CD4-positive, alpha-beta T cell (primary cell): ENCODE results near the gene SEL1L3. TPM values are rescaled to one million over a fixed set of nuclear protein-coding genes. Genes with fewer than 3 reads are reported as not detected.

Source experiments
- ATAC-seq: fragments of 200-7000 bp; cut with Tn5 transposase; one replicate; pipeline ENCODE4 v1.10.0; 2022; ENCODE audit warnings: mild to moderate bottlenecking; ENCODE audit not compliant: poor library complexity
- CTCF ChIA-PET: fragments of 350-600 bp; sonication (Branson Sonifier 250); formaldehyde crosslinking; loops from one replicate; lab custom pipeline; 2021; ENCODE audit warnings: antibody characterized with exemption, inconsistent platforms; lab: Charles Lee
- POLR2A ChIA-PET: fragments of 350-600 bp; sonication (Branson Sonifier 250); formaldehyde crosslinking; loops from one replicate; lab custom pipeline; 2021; ENCODE audit warnings: antibody characterized with exemption, inconsistent platforms; lab: Charles Lee
- DNase-seq, 14 experiments: peaks; one replicate each; pipeline ENCODE4 v3.0.0-alpha.2; 2013 to 2020; ENCODE audit warnings: mixed read lengths in 2 of 14
- H3K27ac ChIP-seq, 2 donors: one replicate each; pipeline versions ENCODE4 v1.5.1 to v1.7.0; 2013; ENCODE audit warnings: low read length in 2 of 2, low read depth in 1 of 2, mild to moderate bottlenecking in 1 of 2
- H3K27me3 ChIP-seq, 2 experiments: 1 replicate in 1 of 2; 2 replicates in 1 of 2; pipeline versions ENCODE4 v1.6.1 to v1.7.0; 2013; ENCODE audit warnings: low read length in 2 of 2, control low read depth in 1 of 2, mild to moderate bottlenecking in 1 of 2, moderate library complexity in 1 of 2; ENCODE audit not compliant: insufficient read depth in 2 of 2, control insufficient read depth in 1 of 2
- H3K36me3 ChIP-seq: one replicate; pipeline ENCODE4 v1.6.1; 2013; ENCODE audit warnings: low read length, control low read depth; ENCODE audit not compliant: insufficient read depth
- H3K4me1 ChIP-seq: one replicate; pipeline ENCODE4 v1.6.1; 2013; ENCODE audit warnings: low read length, control low read depth; ENCODE audit not compliant: insufficient read depth
- H3K4me3 ChIP-seq: one replicate; pipeline ENCODE4 v1.5.1; 2013; ENCODE audit warnings: mild to moderate bottlenecking, low read length, moderate library complexity
- H3K9me3 ChIP-seq, 2 experiments: 1 replicate in 1 of 2; 2 replicates in 1 of 2; pipeline versions ENCODE4 v1.6.1 to v1.7.0; 2013; ENCODE audit warnings: low read length in 2 of 2, mild to moderate bottlenecking in 2 of 2, control low read depth in 1 of 2, moderate library complexity in 1 of 2; ENCODE audit not compliant: control insufficient read depth in 1 of 2, insufficient read depth in 1 of 2
- H3K27ac Mint-ChIP-seq: one replicate; pipeline ENCODE4 v1.8.0; 2020; ENCODE audit warnings: mixed read lengths
- H3K27me3 Mint-ChIP-seq: one replicate; pipeline ENCODE4 v1.8.0; 2021; ENCODE audit warnings: mixed read lengths
- H3K36me3 Mint-ChIP-seq: one replicate; pipeline ENCODE4 v1.8.0; 2021; ENCODE audit warnings: low read depth, mixed read lengths
- H3K4me1 Mint-ChIP-seq: one replicate; pipeline ENCODE4 v1.8.0; 2021; ENCODE audit warnings: low read depth, mixed read lengths
- H3K4me3 Mint-ChIP-seq: one replicate; pipeline ENCODE4 v1.8.0; 2020; ENCODE audit warnings: mild to moderate bottlenecking, mixed read lengths
- H3K9me3 Mint-ChIP-seq: one replicate; pipeline ENCODE4 v1.8.0; 2020; ENCODE audit warnings: mixed read lengths
- intact Hi-C, 2 experiments: fragments of 100-400 bp; cut with DNase I in 1 of 2; cut with micrococcal nuclease in 1 of 2; formaldehyde crosslinking; loops; one replicate each; pipeline versions ENCODE4 v1.15.1 to v1.9.0; 2023 to 2025; cut with DNase I, micrococcal nuclease
- total RNA-seq, 174 experiments: library from RNA in 2 of 174; stranded (reverse) in 2 of 174; gene quantifications; one replicate each; pipeline ENCODE4 v1.2.3 and lab custom pipeline; 2021 to 2026
- TF ChIP-seq, protein P1 (sequence below): fragments of 200-600 bp; IDR thresholded peaks from one replicate; pipeline ENCODE4 v1.8.0; 2022; ENCODE audit warnings: antibody characterized with exemption, mild to moderate bottlenecking

SEL1L3 gene
- total RNA-seq, 2 experiments from 2014 or later, result 34.9 to 36.5 TPM

DNA sequence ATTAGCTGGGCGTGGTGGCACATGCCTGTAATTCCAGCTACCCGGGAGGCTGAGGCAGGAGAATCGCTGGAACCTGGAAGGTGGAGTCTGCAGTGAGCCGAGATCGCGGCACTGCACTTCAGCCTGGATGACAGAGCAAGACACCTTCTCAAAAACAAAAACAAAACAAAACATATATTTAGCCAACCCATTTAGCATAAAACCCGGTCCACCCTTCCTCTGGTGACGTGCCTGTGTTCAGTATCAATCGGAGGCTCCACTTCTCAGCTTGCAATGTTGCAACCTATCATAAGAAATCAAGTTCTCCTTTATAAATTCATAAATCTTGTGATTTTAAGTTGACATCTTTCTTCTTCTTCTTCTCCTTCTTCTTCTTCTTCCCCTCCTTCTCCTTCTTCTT is 133.2 kb downstream of the SEL1L3 start:
- no peaks in the 10 kb centered on the region for H3K9me3 Mint-ChIP-seq
- POLR2A ChIA-PET, result no interaction called here
- Histone ChIP-seq H3K4me3 (no peak overlapping the region), H3K36me3 (no peaks in the 10 kb centered on the region), H3K27me3 (no peaks in the 10 kb centered on the region), H3K9me3 (no peaks in the 10 kb centered on the region), H3K4me1 (no peaks in the 10 kb centered on the region), H3K27ac (no peak overlapping the region)
- ATAC-seq (no peak), DNase-seq (no peak)
- no peaks in the 10 kb centered on the region for H3K4me1 Mint-ChIP-seq
- H3K27ac Mint-ChIP-seq, result no peak overlapping the region
- no peaks in the 10 kb centered on the region for H3K27me3 Mint-ChIP-seq
- no peaks in the 10 kb centered on the region for H3K36me3 Mint-ChIP-seq
- intact Hi-C loops, result no loop called here
- CTCF ChIA-PET, result no interaction called here
- H3K4me3 Mint-ChIP-seq, result no peak overlapping the region
- TF ChIP-seq, protein P1, sequence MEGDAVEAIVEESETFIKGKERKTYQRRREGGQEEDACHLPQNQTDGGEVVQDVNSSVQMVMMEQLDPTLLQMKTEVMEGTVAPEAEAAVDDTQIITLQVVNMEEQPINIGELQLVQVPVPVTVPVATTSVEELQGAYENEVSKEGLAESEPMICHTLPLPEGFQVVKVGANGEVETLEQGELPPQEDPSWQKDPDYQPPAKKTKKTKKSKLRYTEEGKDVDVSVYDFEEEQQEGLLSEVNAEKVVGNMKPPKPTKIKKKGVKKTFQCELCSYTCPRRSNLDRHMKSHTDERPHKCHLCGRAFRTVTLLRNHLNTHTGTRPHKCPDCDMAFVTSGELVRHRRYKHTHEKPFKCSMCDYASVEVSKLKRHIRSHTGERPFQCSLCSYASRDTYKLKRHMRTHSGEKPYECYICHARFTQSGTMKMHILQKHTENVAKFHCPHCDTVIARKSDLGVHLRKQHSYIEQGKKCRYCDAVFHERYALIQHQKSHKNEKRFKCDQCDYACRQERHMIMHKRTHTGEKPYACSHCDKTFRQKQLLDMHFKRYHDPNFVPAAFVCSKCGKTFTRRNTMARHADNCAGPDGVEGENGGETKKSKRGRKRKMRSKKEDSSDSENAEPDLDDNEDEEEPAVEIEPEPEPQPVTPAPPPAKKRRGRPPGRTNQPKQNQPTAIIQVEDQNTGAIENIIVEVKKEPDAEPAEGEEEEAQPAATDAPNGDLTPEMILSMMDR, result no peak

- H3K4me3 ChIP-seq, result no peak overlapping the region
- ChIA-PET CTCF (no interaction called here), POLR2A (no interaction called here)
These were observed 133.9 kb downstream of the SEL1L3 start for GRCh38 chr4:25728886-25729285.

GRCh38 chr4:25727711-25728493 is 134.9 kb downstream of the SEL1L3 start:
- CTCF ChIA-PET, result no interaction called here
- Mint-ChIP-seq H3K4me1 (no peaks in the 10 kb centered on the region), H3K27me3 (no peaks in the 10 kb centered on the region), H3K27ac (no peak overlapping the region), H3K36me3 (no peaks in the 10 kb centered on the region), H3K9me3 (no peaks in the 10 kb centered on the region), H3K4me3 (no peak overlapping the region)
- H3K36me3 ChIP-seq, result no peaks in the 10 kb centered on the region
- H3K4me1 ChIP-seq, result no peaks in the 10 kb centered on the region
- POLR2A ChIA-PET, result no interaction called here
- no peaks in the 10 kb centered on the region for H3K27me3 ChIP-seq
- DNase-seq (no peak), ATAC-seq (no peak)
- no peaks in the 10 kb centered on the region for H3K9me3 ChIP-seq
- TF ChIP-seq, protein P1, result no peak
- no peak overlapping the region for H3K4me3 ChIP-seq
- no peak overlapping the region for H3K27ac ChIP-seq
- intact Hi-C loops, result no loop called here

More at GRCh38 chr4:25728886-25729285, 133.9 kb downstream of the SEL1L3 start:
- DNase-seq (no peak), ATAC-seq (no peak)
- no peaks in the 10 kb centered on the region for H3K36me3 Mint-ChIP-seq
- H3K9me3 ChIP-seq, result no peaks in the 10 kb centered on the region
- no peak overlapping the region for H3K27ac Mint-ChIP-seq
- no peaks in the 10 kb centered on the region for H3K4me1 ChIP-seq
- H3K27ac ChIP-seq, result no peak overlapping the region
- H3K36me3 ChIP-seq, result no peaks in the 10 kb centered on the region
- no peaks in the 10 kb centered on the region for H3K4me1 Mint-ChIP-seq
- TF ChIP-seq, protein P1, result no peak
- intact Hi-C loops, result no loop called here
- no peaks in the 10 kb centered on the region for H3K27me3 Mint-ChIP-seq
- no peak overlapping the region for H3K4me3 Mint-ChIP-seq
- no peaks in the 10 kb centered on the region for H3K9me3 Mint-ChIP-seq
- no peaks in the 10 kb centered on the region for H3K27me3 ChIP-seq
